ENCODE measurements around the gene TNFSF15. TPM values are rescaled to one million over a fixed set of nuclear protein-coding genes. Genes with fewer than 3 reads are reported as not detected.
A peak's percentile ranks its signal among the peaks of the same experiment; 100 is the strongest.
"Not testable (repeated sequence)": the region's sequence is repeated elsewhere in the genome, so short reads cannot be mapped to it uniquely, and the experiment has no call there.

The TNFSF15 gene
- total RNA-seq, 2 experiments from 2014 or later = 0.06 to 0.16 TPM

GRCh38 chr9:114745879-114746550 lies 59.8 kb downstream of the TNFSF15 start:
- CTCF ChIA-PET = interaction anchor here (2.5 kb wide), 1 partner anchor 161 kb away, joined by 6 read pairs; no protein-coding TSS in a partner anchor
- no peak overlapping the region for H3K4me3 Mint-ChIP-seq
- H3K36me3 Mint-ChIP-seq = peaks cover 5% of the 10 kb centered on the region
- H3K27me3 Mint-ChIP-seq = no peaks in the 10 kb centered on the region
- no peak overlapping the region for H3K27ac Mint-ChIP-seq
- DNase-seq (no peak), ATAC-seq (no peak)
- H3K4me1 Mint-ChIP-seq = peaks cover 2% of the 10 kb centered on the region
- H3K9me3 Mint-ChIP-seq (ENCODE audit: low read depth) = no peaks in the 10 kb centered on the region

- ATAC-seq (no peak), DNase-seq (no peak)
- H3K27ac Mint-ChIP-seq = no peak overlapping the region
- no peak overlapping the region for H3K4me3 Mint-ChIP-seq
- peaks cover under 1% of the 10 kb centered on the region for H3K36me3 Mint-ChIP-seq
- H3K27me3 Mint-ChIP-seq = no peaks in the 10 kb centered on the region
- CTCF ChIA-PET = no interaction called here
- H3K4me1 Mint-ChIP-seq = peaks cover 7% of the 10 kb centered on the region
- H3K9me3 Mint-ChIP-seq (ENCODE audit: low read depth) = no peaks in the 10 kb centered on the region
Measured at GRCh38 chr9:114745108-114745848, 60.6 kb downstream of the TNFSF15 start.

DNA sequence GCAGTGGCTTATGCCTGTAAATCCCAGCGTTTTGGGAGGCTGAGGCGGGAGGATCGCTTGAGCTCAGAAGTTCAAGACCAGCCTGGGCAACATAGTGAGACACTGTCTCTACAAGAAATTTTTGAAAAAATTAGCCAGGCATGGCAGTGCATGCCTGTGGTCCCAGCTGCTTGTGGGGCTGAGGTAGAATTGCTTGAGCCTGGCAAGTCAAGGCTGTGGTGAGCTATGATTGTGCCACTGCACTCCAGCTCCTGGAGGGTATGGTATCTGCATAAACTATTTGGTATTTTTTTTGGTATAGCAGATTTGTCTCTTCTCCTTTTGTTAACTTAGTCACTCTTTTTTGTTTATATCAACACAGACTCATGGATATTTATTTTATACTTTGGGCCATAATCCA lies 62.4 kb downstream of the TNFSF15 start:
- Mint-ChIP-seq H3K4me3 (no peak overlapping the region), H3K27ac (no peak overlapping the region), H3K4me1 (peaks cover 18% of the 10 kb centered on the region), H3K36me3 (peaks cover 2% of the 10 kb centered on the region), H3K27me3 (peaks cover 5% of the 10 kb centered on the region), H3K9me3 (ENCODE audit: low read depth) (no peaks in the 10 kb centered on the region)
- DNase-seq (no peak), ATAC-seq (no peak)
- CTCF ChIA-PET = interaction anchor here (0.7 to 10.9 kb wide), 10 partner anchors 11 to 267 kb away, joined by 3 to 135 read pairs (median 4); partner anchors contain the start of gene TEX48

DNA sequence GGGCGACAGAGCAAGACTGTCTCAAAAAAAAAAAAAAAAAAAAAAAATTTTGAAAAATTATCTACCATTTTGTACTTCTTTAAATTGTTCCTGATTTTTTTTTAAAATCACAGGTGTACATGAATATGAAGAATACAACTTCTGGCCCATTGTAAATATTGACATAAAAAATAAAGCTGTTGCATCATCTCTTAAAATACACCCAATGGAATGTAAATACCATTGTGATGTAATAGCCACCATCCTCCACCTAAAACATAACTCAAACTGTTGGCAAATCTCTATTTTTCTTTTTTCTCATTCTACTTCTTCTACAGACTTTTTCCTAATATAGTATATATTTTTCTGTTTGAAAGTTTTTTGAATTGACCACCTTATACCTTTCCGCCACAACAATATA lies 62.9 kb downstream of the TNFSF15 start:
- Mint-ChIP-seq H3K27me3 (peaks cover 5% of the 10 kb centered on the region), H3K4me3 (no peak overlapping the region), H3K9me3 (ENCODE audit: low read depth) (no peaks in the 10 kb centered on the region), H3K4me1 (peaks cover 22% of the 10 kb centered on the region), H3K27ac (no peak overlapping the region), H3K36me3 (peaks cover 2% of the 10 kb centered on the region)
- no peak for ATAC-seq
- no peak for DNase-seq
- CTCF ChIA-PET = interaction anchor here (0.7 to 10.9 kb wide), 13 partner anchors 8 to 268 kb away, joined by 3 to 135 read pairs (median 4); partner anchors contain the start of gene TEX48

DNA sequence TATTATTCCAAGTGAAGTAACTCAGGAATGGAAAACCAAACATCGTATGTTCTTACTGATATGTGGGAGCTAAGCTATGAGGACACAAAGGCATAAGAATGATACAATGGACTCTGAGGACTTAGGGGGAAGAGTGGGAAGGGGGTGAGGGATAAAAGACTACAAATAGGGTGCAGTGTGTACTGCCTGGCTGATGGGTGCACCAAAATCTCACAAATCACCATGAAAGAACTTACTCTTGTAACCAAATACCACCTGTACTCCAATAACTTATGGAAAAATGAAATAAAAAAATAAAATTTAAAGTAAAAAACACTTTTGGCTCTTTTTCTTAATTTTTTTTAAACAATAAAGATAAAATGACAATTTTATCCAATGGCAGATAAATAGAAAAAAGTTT lies 64.3 kb downstream of the TNFSF15 start:
- H3K27ac Mint-ChIP-seq; DNase-seq; H3K4me3 Mint-ChIP-seq; ATAC-seq; H3K27me3 Mint-ChIP-seq; H3K9me3 Mint-ChIP-seq (ENCODE audit: low read depth): not testable (repeated sequence)
- Mint-ChIP-seq H3K4me1 (peaks cover 36% of the 10 kb centered on the region), H3K36me3 (peaks cover 11% of the 10 kb centered on the region)
- CTCF ChIA-PET = interaction anchor here (1.2 to 10.9 kb wide), 7 partner anchors 14 to 269 kb away, joined by 3 to 164 read pairs (median 55); partner anchors contain the start of gene TEX48

GRCh38 chr9:114738581-114739316 lies 67.1 kb downstream of the TNFSF15 start:
- ATAC-seq (peak; percentile 83), DNase-seq (peak; percentile 84)
- Mint-ChIP-seq H3K4me3 (no peak overlapping the region), H3K27me3 (peaks cover 5% of the 10 kb centered on the region), H3K9me3 (ENCODE audit: low read depth) (no peaks in the 10 kb centered on the region), H3K4me1 (peaks cover 58% of the 10 kb centered on the region), H3K36me3 (peaks cover 17% of the 10 kb centered on the region), H3K27ac (peak overlapping the region; percentile 89)
- CTCF ChIA-PET = interaction anchor here (0.6 to 10.9 kb wide), 31 partner anchors 12 to 471 kb away, joined by 3 to 164 read pairs (median 4); partner anchors contain the start of genes TEX48, TNFSF15 and TNFSF8

GRCh38 chr9:114737847-114738246 lies 68.0 kb downstream of the TNFSF15 start:
- ATAC-seq = no peak
- H3K4me1 Mint-ChIP-seq = peaks cover 58% of the 10 kb centered on the region

DNA sequence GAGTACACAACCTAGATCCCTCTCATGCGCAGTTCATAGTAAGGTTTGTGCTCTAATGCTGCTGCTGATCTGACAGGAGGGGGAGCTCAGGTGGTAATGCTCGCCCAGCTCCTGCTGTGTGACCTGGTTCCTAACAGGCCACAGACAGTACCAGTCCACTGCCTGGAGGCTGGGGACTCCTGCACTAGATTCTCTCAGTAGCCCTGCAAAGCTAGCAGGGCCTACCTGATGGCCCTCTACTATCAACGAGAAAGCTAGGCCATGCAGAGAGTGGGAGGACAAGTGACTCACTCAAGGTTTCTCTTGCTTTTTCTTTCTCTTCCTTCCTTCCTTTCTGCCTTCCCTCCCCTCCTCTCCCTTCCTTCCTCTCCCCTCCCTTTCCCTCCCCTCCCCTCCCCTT lies 68.7 kb downstream of the TNFSF15 start:
- Mint-ChIP-seq H3K4me3 (no peak overlapping the region), H3K4me1 (peaks cover 60% of the 10 kb centered on the region), H3K36me3 (peaks cover 19% of the 10 kb centered on the region), H3K27me3 (peaks cover 5% of the 10 kb centered on the region), H3K27ac (peak overlapping the region; percentile 89), H3K9me3 (ENCODE audit: low read depth) (no peaks in the 10 kb centered on the region)
- CTCF ChIA-PET = interaction anchor here (0.9 to 10.9 kb wide), 11 partner anchors 14 to 301 kb away, joined by 3 to 164 read pairs (median 18); partner anchors contain the start of genes TEX48 and TNFSF8
- ATAC-seq = peak; percentile 50
- DNase-seq = no peak

More at GRCh38 chr9:114737847-114738246, 68.0 kb downstream of the TNFSF15 start:
- Mint-ChIP-seq H3K27me3 (peaks cover 5% of the 10 kb centered on the region), H3K27ac (peak overlapping the region; percentile 89), H3K9me3 (ENCODE audit: low read depth) (no peaks in the 10 kb centered on the region), H3K36me3 (peaks cover 17% of the 10 kb centered on the region), H3K4me3 (no peak overlapping the region)
- DNase-seq = no peak
- CTCF ChIA-PET = interaction anchor here (0.7 to 10.9 kb wide), 25 partner anchors 13 to 414 kb away, joined by 3 to 164 read pairs (median 5); partner anchors contain the start of genes TEX48, TNFSF15 and TNFSF8

DNA sequence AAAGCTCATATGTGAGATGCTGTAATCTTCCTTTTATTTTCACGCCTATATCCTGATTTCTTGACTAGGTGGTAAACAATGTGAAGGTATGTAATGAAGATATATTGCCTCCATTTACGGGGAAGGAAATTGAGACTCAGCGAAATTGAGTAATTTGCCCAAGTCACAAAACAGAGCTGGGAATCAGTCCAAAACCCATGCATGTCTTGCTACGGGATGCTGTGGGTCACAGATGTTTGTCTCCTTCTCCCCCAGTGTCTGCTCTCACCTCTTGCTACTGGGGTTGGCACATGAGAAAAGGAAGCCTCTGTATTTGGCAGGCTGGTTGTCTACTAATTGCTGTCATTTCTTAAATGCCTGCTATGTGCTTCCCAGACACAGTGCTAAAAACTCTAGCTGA lies 70.1 kb downstream of the TNFSF15 start:
- no peaks in the 10 kb centered on the region for H3K9me3 Mint-ChIP-seq (ENCODE audit: low read depth)
- peaks cover 28% of the 10 kb centered on the region for H3K36me3 Mint-ChIP-seq
- ATAC-seq (no peak), DNase-seq (no peak)
- no peak overlapping the region for H3K4me3 Mint-ChIP-seq
- H3K27me3 Mint-ChIP-seq = peaks cover 5% of the 10 kb centered on the region
- peaks cover 61% of the 10 kb centered on the region for H3K4me1 Mint-ChIP-seq
- CTCF ChIA-PET = interaction anchor here (0.8 to 10.9 kb wide), 17 partner anchors 13 to 275 kb away, joined by 3 to 164 read pairs (median 5); partner anchors contain the start of gene TEX48
- H3K27ac Mint-ChIP-seq = peak overlapping the region; percentile 89

DNA sequence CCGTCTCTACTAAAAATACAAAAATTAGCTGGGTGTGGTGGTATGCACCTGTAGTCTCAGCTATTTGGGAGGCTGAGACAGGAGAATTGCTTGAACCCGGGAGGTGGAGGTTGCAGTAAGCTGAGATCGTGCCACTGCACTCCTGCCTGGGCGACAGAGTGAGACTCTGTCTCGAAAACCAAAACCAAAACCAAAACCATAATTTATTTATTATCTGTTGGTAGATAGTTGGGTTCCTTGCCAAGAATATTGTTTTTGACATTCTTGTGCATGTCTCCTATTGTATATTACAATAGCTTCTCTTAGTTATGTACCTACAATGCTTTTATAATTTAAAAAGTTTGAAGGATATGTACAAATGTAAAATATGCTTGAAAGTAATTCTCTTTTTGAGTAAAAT lies 70.7 kb downstream of the TNFSF15 start:
- H3K27ac Mint-ChIP-seq = peak overlapping the region; percentile 89
- peak overlapping the region; percentile 35 for H3K4me3 Mint-ChIP-seq
- not testable (repeated sequence) for ATAC-seq; H3K27me3 Mint-ChIP-seq; DNase-seq; H3K9me3 Mint-ChIP-seq (ENCODE audit: low read depth)
- H3K4me1 Mint-ChIP-seq = peaks cover 57% of the 10 kb centered on the region
- H3K36me3 Mint-ChIP-seq = peaks cover 29% of the 10 kb centered on the region
- CTCF ChIA-PET = interaction anchor here (0.8 to 10.9 kb wide), 17 partner anchors 11 to 275 kb away, joined by 3 to 164 read pairs (median 5); partner anchors contain the start of gene TEX48
